Prostate gland (tissue), 2 donors: ENCODE measurements around the gene RBMY1J. TPM values are rescaled to one million over a fixed set of nuclear protein-coding genes. Genes with fewer than 3 reads are reported as not detected.
"Not testable (repeated sequence)": the region's sequence is repeated elsewhere in the genome, so short reads cannot be mapped to it uniquely, and the experiment has no call there.

Source experiments
- DNase-seq: peaks from one replicate; pipeline ENCODE4 v3.0.0-alpha.2; 2019; ENCODE audit warnings: low spot score
- H3K27ac ChIP-seq, 2 donors: fragments of 200-600 bp; sonication (generic); 2 replicates each; pipeline ENCODE4 v1.5.1; 2017 to 2019
- H3K27me3 ChIP-seq: fragments of 200-600 bp; sonication (generic); replicated peaks from 2 replicates; pipeline ENCODE4 v1.5.1; 2019; ENCODE audit not compliant: insufficient read depth
- H3K36me3 ChIP-seq, 2 donors: fragments of 200-600 bp; sonication (generic); 1 replicate in 1 of 2; 2 replicates in 1 of 2; pipeline versions ENCODE4 v1.5.1 to v1.8.1; 2017 to 2019
- H3K4me1 ChIP-seq: fragments of 200-600 bp; sonication (generic); replicated peaks from 2 replicates; pipeline ENCODE4 v1.5.1; 2019
- H3K4me3 ChIP-seq, 2 donors: fragments of 200-600 bp; sonication (generic); 2 replicates each; pipeline ENCODE4 v1.5.1; 2017 to 2019
- H3K9me3 ChIP-seq: fragments of 200-600 bp; sonication (generic); 2 replicates; pipeline ENCODE4 v1.5.1; 2017
- CTCF ChIP-seq, 4 experiments: fragments of 200-600 bp in 2 of 4; fragments of 450-650 bp in 2 of 4; sonication (generic) in 2 of 4; IDR thresholded peaks; 1 replicate in 3 of 4; 2 replicates in 1 of 4; pipeline ENCODE4 v1.5.1; 2016 to 2019; ENCODE audit warnings: antibody characterized with exemption in 4 of 4, mild to moderate bottlenecking in 2 of 4, moderate library complexity in 2 of 4
- POLR2A ChIP-seq: fragments of 450-650 bp; IDR thresholded peaks from one replicate; pipeline ENCODE4 v1.6.1; 2016; ENCODE audit warnings: antibody characterized with exemption, mild to moderate bottlenecking
- POLR2AphosphoS5 ChIP-seq: sonication (generic); formaldehyde crosslinking; IDR thresholded peaks from one replicate; pipeline ENCODE4 v1.6.1; 2017; ENCODE audit warnings: antibody characterized with exemption
- WGBS: methylation state at CpG from one replicate; pipeline ENCODE4 v1.1.5; 2018; 5-methylcytosine and 5-hydroxymethylcytosine counted together
- intact Hi-C: fragments of 100-400 bp; cut with DNase I; formaldehyde crosslinking; loops from one replicate; pipeline ENCODE4 v1.14.2; 2022
- total RNA-seq, 2 donors: library from RNA; depleted of rRNA; stranded (reverse); fragments of >200 nt; gene quantifications; one replicate each; pipeline ENCODE4 v1.1.0, GENCODE V29; 2016

RBMY1J gene
- total RNA-seq, result not detected

GRCh38 chrY:22403110-22403509, at the start of gene RBMY1J:
TSS of gene RBMY1J (plus strand) at chrY:22403410. CDS start at chrY:22405448, 2,038 bp downstream.
- H3K4me3 ChIP-seq, H3K4me1 ChIP-seq, H3K27me3 ChIP-seq, H3K9me3 ChIP-seq, H3K36me3 ChIP-seq, H3K27ac ChIP-seq, DNase-seq, intact Hi-C loops: not testable (repeated sequence)
- no CpG with 5 or more reads among the region's 26 CpGs for WGBS

GRCh38 chrY:22367416-22367815, 35.8 kb upstream of the RBMY1J start:
- DNase-seq, result peak; percentile 3
- Histone ChIP-seq H3K36me3 (no peaks in the 10 kb centered on the region), H3K4me1 (no peaks in the 10 kb centered on the region), H3K27me3 (no peaks in the 10 kb centered on the region), H3K4me3 (no peak overlapping the region), H3K27ac (no peak overlapping the region), H3K9me3 (no peaks in the 10 kb centered on the region)
- WGBS, result 84% methylated on average over 6 of the region's 14 CpGs
- intact Hi-C loops, result no loop called here
- TF ChIP-seq POLR2AphosphoS5 (no peak), POLR2A (no peak), CTCF (IDR thresholded peaks at IDR 0.05) (no peak)

GRCh38 chrY:22370623-22371022, 32.6 kb upstream of the RBMY1J start:
- Histone ChIP-seq H3K4me3 (no peak overlapping the region), H3K27me3 (no peaks in the 10 kb centered on the region), H3K27ac (no peak overlapping the region), H3K9me3 (no peaks in the 10 kb centered on the region), H3K36me3 (no peaks in the 10 kb centered on the region), H3K4me1 (no peaks in the 10 kb centered on the region)
- DNase-seq, result peak; percentile 17
- intact Hi-C loops, result no loop called here
- TF ChIP-seq POLR2A, result no peak
- no peak for TF ChIP-seq POLR2AphosphoS5
- no peak for TF ChIP-seq CTCF (IDR thresholded peaks at IDR 0.05)

GRCh38 chrY:22373494-22373893, 29.7 kb upstream of the RBMY1J start:
- H3K27me3 ChIP-seq, result no peaks in the 10 kb centered on the region
- intact Hi-C loops, result no loop called here

GRCh38 chrY:22444718-22445396, 41.6 kb downstream of the RBMY1J start:
- H3K4me1 ChIP-seq, result not testable (repeated sequence)

More at GRCh38 chrY:22373494-22373893, 29.7 kb upstream of the RBMY1J start:
- no peak for TF ChIP-seq POLR2AphosphoS5
- TF ChIP-seq POLR2A, result no peak
- TF ChIP-seq CTCF (IDR thresholded peaks at IDR 0.05), result no peak
- H3K4me1 ChIP-seq, result no peaks in the 10 kb centered on the region
- no peak overlapping the region for H3K27ac ChIP-seq
- no peaks in the 10 kb centered on the region for H3K36me3 ChIP-seq
- H3K9me3 ChIP-seq, result no peaks in the 10 kb centered on the region
- H3K4me3 ChIP-seq, result no peak overlapping the region
- no peak for DNase-seq

GRCh38 chrY:22455522-22455921, 52.3 kb downstream of the RBMY1J start:
- intact Hi-C loops, H3K36me3 ChIP-seq, H3K27me3 ChIP-seq, H3K9me3 ChIP-seq, H3K4me1 ChIP-seq, H3K27ac ChIP-seq, DNase-seq, H3K4me3 ChIP-seq: not testable (repeated sequence)
- no CpG with 5 or more reads among the region's 8 CpGs for WGBS

More at GRCh38 chrY:22444718-22445396, 41.6 kb downstream of the RBMY1J start:
- H3K36me3 ChIP-seq, intact Hi-C loops, DNase-seq, H3K9me3 ChIP-seq, H3K27ac ChIP-seq, H3K27me3 ChIP-seq, H3K4me3 ChIP-seq: not testable (repeated sequence)
- WGBS, result no CpG with 5 or more reads among the region's 8 CpGs

GRCh38 chrY:22461962-22462361, 58.8 kb downstream of the RBMY1J start:
- H3K36me3 ChIP-seq, H3K9me3 ChIP-seq, DNase-seq, H3K4me3 ChIP-seq, H3K27me3 ChIP-seq, H3K27ac ChIP-seq, intact Hi-C loops, H3K4me1 ChIP-seq: not testable (repeated sequence)
- whole genome bisulfite sequencing, result no CpG with 5 or more reads among the region's 10 CpGs
